ENCODE results near the gene PKD2L2.

- TF ChIP-seq, protein P1, sequence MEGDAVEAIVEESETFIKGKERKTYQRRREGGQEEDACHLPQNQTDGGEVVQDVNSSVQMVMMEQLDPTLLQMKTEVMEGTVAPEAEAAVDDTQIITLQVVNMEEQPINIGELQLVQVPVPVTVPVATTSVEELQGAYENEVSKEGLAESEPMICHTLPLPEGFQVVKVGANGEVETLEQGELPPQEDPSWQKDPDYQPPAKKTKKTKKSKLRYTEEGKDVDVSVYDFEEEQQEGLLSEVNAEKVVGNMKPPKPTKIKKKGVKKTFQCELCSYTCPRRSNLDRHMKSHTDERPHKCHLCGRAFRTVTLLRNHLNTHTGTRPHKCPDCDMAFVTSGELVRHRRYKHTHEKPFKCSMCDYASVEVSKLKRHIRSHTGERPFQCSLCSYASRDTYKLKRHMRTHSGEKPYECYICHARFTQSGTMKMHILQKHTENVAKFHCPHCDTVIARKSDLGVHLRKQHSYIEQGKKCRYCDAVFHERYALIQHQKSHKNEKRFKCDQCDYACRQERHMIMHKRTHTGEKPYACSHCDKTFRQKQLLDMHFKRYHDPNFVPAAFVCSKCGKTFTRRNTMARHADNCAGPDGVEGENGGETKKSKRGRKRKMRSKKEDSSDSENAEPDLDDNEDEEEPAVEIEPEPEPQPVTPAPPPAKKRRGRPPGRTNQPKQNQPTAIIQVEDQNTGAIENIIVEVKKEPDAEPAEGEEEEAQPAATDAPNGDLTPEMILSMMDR (IDR thresholded peaks at IDR 0.05): no peak
- TF ChIP-seq POLR2A (IDR thresholded peaks at IDR 0.05): no peak
Observed at GRCh38 chr5:137880313-137880712, 8.9 kb upstream of the PKD2L2 start.

All from upper lobe of left lung (tissue), 4 donors.